Tibial nerve (tissue), 4 donors: Measurements from ENCODE around the gene NCF4. TPM values are rescaled to one million over a fixed set of nuclear protein-coding genes. Genes with fewer than 3 reads are reported as not detected.

ENCODE experiments used
- DNase-seq, 2 donors: peaks; one replicate each; pipeline ENCODE4 v3.0.0-alpha.2; 2019; ENCODE audit warnings: low spot score in 2 of 2
- H3K27ac ChIP-seq, 4 donors: fragments of 200-600 bp; sonication (generic) in 3 of 4; one replicate each; pipeline ENCODE4 v1.5.1; 2017 to 2019; ENCODE audit warnings: mild to moderate bottlenecking in 1 of 4
- H3K27me3 ChIP-seq, 2 donors: fragments of 200-600 bp; sonication (generic) in 1 of 2; one replicate each; pipeline versions ENCODE4 v1.5.1 to v1.6.0; 2017 to 2019
- H3K36me3 ChIP-seq, 3 donors: fragments of 200-600 bp; sonication (generic); one replicate each; pipeline ENCODE4 v1.5.1; 2018 to 2019
- H3K4me1 ChIP-seq, 4 donors: fragments of 200-600 bp; sonication (generic) in 3 of 4; one replicate each; pipeline ENCODE4 v1.5.1; 2017 to 2019
- H3K4me3 ChIP-seq, 4 donors: fragments of 200-600 bp; sonication (generic) in 3 of 4; one replicate each; pipeline ENCODE4 v1.5.1; 2017 to 2019; ENCODE audit warnings: mild to moderate bottlenecking in 1 of 4, moderate library complexity in 1 of 4
- H3K9me3 ChIP-seq, 4 donors: fragments of 200-600 bp; sonication (generic) in 3 of 4; one replicate each; pipeline ENCODE4 v1.5.1; 2017 to 2019
- CTCF ChIP-seq, 5 experiments: fragments of 200-600 bp in 3 of 5; fragments of 450-650 bp in 2 of 5; sonication (generic) in 3 of 5; IDR thresholded peaks; one replicate each; pipeline ENCODE4 v1.5.1; 2016 to 2019; ENCODE audit warnings: antibody characterized with exemption in 5 of 5, mild to moderate bottlenecking in 3 of 5, moderate library complexity in 2 of 5
- EP300 ChIP-seq, 2 donors: sonication (generic); formaldehyde crosslinking; IDR thresholded peaks; one replicate each; pipeline ENCODE4 v1.6.1; 2017; ENCODE audit warnings: antibody characterized with exemption in 2 of 2, mild to moderate bottlenecking in 1 of 2
- POLR2A ChIP-seq, 2 donors: fragments of 450-650 bp; IDR thresholded peaks; one replicate each; pipeline ENCODE4 v1.6.1; 2017; ENCODE audit warnings: antibody characterized with exemption in 2 of 2, mild to moderate bottlenecking in 2 of 2, moderate library complexity in 2 of 2
- WGBS, 2 donors: methylation state at CpG; one replicate each; pipeline ENCODE4 v1.1.5; 2018; 5-methylcytosine and 5-hydroxymethylcytosine counted together
- total RNA-seq, 4 donors: library from RNA; depleted of rRNA; stranded (reverse); fragments of >200 nt; gene quantifications; one replicate each; pipeline ENCODE4 v1.1.0, GENCODE V29; 2016

Gene NCF4
- total RNA-seq, 4 donors from 2014 or later, result 14.2 to 71.4 (median 17.2) TPM

GRCh38 chr22:36823186-36823839 lies 37.5 kb upstream of the NCF4 start:
- peaks cover 0 to 50% of the 10 kb centered on the region in 2 donors for H3K27me3 ChIP-seq
- TF ChIP-seq EP300 (IDR thresholded peaks at IDR 0.05), result no peak
- TF ChIP-seq POLR2A (IDR thresholded peaks at IDR 0.05), result no peak
- TF ChIP-seq CTCF (IDR thresholded peaks at IDR 0.05), result no peak

DNA sequence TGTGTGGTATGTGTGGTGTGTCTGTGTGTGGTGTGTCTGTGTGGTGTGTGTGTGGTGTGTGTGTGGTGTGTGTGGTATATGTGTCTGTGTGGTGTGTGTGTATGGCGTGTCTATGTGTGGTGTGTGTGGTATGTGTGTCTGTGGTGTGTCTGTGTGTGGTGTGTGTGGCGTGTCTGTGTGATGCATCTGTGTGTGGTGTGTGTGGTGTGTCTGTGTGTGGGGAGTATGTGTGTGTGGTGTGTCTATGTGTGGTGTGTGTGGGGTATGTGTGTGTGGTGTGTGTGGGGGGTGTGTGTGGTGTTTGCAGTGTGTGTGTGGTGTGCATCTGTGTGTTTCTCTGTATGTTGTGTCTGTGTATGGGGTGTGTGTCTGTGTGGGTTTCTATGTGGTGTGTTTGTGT lies 36.2 kb upstream of the NCF4 start:
- peaks cover 0 to 37% of the 10 kb centered on the region in 2 donors for H3K27me3 ChIP-seq
- H3K4me1 ChIP-seq, result no peaks in the 10 kb centered on the region
- TF ChIP-seq POLR2A (IDR thresholded peaks at IDR 0.05) (no peak), CTCF (IDR thresholded peaks at IDR 0.05) (no peak), EP300 (IDR thresholded peaks at IDR 0.05) (no peak)
- no peaks in the 10 kb centered on the region for H3K9me3 ChIP-seq
- no peak overlapping the region for H3K27ac ChIP-seq
- DNase-seq, result no peak
- no peaks in the 10 kb centered on the region for H3K36me3 ChIP-seq
- WGBS, 2 donors, result 95 to 98% methylated on average over 2 of the region's 2 CpGs
- H3K4me3 ChIP-seq, result no peak overlapping the region

More at GRCh38 chr22:36823186-36823839, 37.5 kb upstream of the NCF4 start:
- Histone ChIP-seq H3K9me3 (no peaks in the 10 kb centered on the region), H3K4me1 (no peaks in the 10 kb centered on the region), H3K4me3 (no peak overlapping the region), H3K36me3 (no peaks in the 10 kb centered on the region), H3K27ac (no peak overlapping the region)
- no peak for DNase-seq
- 41 to 50% methylated on average over 17 of the region's 17 CpGs for WGBS, 2 donors

DNA sequence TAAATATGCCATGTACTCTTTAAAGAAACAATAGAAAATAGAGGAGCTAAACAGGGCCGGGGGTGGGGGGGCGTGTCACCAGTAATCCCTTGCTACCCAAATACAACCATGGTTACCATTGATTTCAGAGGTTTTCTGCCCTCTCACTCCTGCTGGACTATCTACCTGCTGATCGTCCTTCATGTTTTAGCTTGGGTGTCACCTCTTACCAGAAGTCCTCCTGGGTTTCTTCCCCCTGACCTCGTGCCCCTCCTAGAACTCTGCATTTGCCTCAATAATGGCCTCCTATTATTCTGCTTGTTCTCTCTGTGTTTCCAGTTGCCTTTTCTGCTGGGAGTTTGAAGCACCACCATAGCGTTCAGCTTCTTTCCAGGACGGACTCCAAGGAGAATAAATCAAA lies 34.5 kb upstream of the NCF4 start:
- no peak for TF ChIP-seq EP300 (IDR thresholded peaks at IDR 0.05)
- Histone ChIP-seq H3K36me3 (no peaks in the 10 kb centered on the region), H3K27ac (no peak overlapping the region), H3K4me3 (no peak overlapping the region), H3K27me3 (peaks cover 0 to 34% of the 10 kb centered on the region in 2 donors), H3K4me1 (no peaks in the 10 kb centered on the region), H3K9me3 (no peaks in the 10 kb centered on the region)
- no peak for DNase-seq
- 67 to 77% methylated on average over 6 of the region's 6 CpGs for WGBS, 2 donors

DNA sequence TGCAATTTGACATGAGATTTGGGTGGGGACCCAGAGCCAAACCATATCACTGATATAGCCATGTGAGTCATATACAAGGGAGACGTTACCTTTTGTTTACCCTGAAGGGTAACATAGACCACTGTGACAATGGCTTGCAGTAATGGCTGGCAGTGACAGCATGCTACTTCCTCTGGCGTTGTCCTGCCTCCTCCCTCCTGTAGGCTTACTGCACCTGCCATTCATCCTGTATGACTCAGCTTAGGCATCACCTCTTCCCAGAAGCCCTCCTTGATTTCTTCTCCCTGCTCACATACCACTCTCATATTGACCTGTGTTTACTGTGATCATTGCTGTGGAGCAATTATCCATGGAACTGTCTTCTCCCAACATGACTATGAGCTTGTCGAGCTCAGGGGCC lies 32.0 kb upstream of the NCF4 start:
- no peaks in the 10 kb centered on the region for H3K4me1 ChIP-seq
- TF ChIP-seq CTCF (IDR thresholded peaks at IDR 0.05) (no peak), EP300 (IDR thresholded peaks at IDR 0.05) (no peak), POLR2A (IDR thresholded peaks at IDR 0.05) (no peak)
- H3K36me3 ChIP-seq, result no peaks in the 10 kb centered on the region
- H3K27ac ChIP-seq, result no peak overlapping the region
- H3K27me3 ChIP-seq, result peaks cover 0 to 22% of the 10 kb centered on the region in 2 donors
- H3K9me3 ChIP-seq, result peaks cover 0 to 4% (median 0%) of the 10 kb centered on the region in 4 donors
- DNase-seq, result no peak
- no peak overlapping the region for H3K4me3 ChIP-seq
- 53 to 60% methylated on average over 3 of the region's 3 CpGs for WGBS, 2 donors

GRCh38 chr22:36829370-36830002 lies 31.3 kb upstream of the NCF4 start:
- H3K4me3 ChIP-seq, result no peak overlapping the region
- peaks cover 0 to 15% of the 10 kb centered on the region in 2 donors for H3K27me3 ChIP-seq
- 68 to 69% methylated on average over 5 of the region's 5 CpGs for WGBS, 2 donors
- H3K27ac ChIP-seq, result no peak overlapping the region
- no peak for DNase-seq
- no peak for TF ChIP-seq EP300 (IDR thresholded peaks at IDR 0.05)
- TF ChIP-seq POLR2A (IDR thresholded peaks at IDR 0.05), result no peak
- no peak for TF ChIP-seq CTCF (IDR thresholded peaks at IDR 0.05)
- no peaks in the 10 kb centered on the region for H3K36me3 ChIP-seq
- peaks cover 0 to 4% (median 0%) of the 10 kb centered on the region in 4 donors for H3K9me3 ChIP-seq
- H3K4me1 ChIP-seq, result no peaks in the 10 kb centered on the region
